HCT116 (cell line): ENCODE data around the gene PLCB4. TPM values are rescaled to one million over a fixed set of nuclear protein-coding genes. Genes with fewer than 3 reads are reported as not detected.

Experiments
- ATAC-seq: fragments of 200-7000 bp; cut with Tn5 transposase; 2 replicates; pipeline ENCODE4 v1.9.1; 2020; ENCODE audit warnings: mild to moderate bottlenecking, moderate library complexity
- BruUV-seq: library from RNA; stranded (reverse); fragments of 400-500 nt; replicated peaks from 2 replicates; lab custom pipeline; 2021; lab: Mats Ljungman, UMichigan
- CTCF ChIA-PET: fragments of 300-600 bp; sonication (Branson Sonifier 250); formaldehyde crosslinking; loops from one replicate; lab custom pipeline; 2021; ENCODE audit warnings: antibody characterized with exemption; lab: Charles Lee
- POLR2A ChIA-PET: fragments of 300-600, 350-600 bp; sonication (Branson Sonifier 250); formaldehyde crosslinking; loops from one replicate; lab custom pipeline; 2021; ENCODE audit warnings: antibody characterized with exemption; lab: Charles Lee
- RAD21 ChIA-PET, 2 experiments: fragments of 300-600 bp; sonication (Branson Sonifier 250); formaldehyde crosslinking; loops; one replicate each; lab custom pipeline; 2023; ENCODE audit warnings: low total read pairs in 2 of 2; ENCODE audit not compliant: uncharacterized antibody in 2 of 2, unreplicated experiment in 2 of 2, low non-redundant PET in 1 of 2; lab: Charles Lee
- DNase-seq: peaks from one replicate; pipeline ENCODE4 v3.0.0-alpha.2; 2010; ENCODE audit warnings: low read depth, low spot score
- H2AFZ ChIP-seq: fragments of 200-600 bp; shearing (Covaris generic), sonication (generic); 2 replicates; pipeline ENCODE4 v1.6.1; 2017; ENCODE audit warnings: low read depth, mixed run types, mixed read lengths, antibody characterized with exemption, low read length; ENCODE audit not compliant: poor library complexity, severe bottlenecking
- H3K27ac ChIP-seq: 2 replicates; pipeline ENCODE4 v1.5.1; 2012; ENCODE audit warnings: low read depth, low read length
- H3K27me3 ChIP-seq: fragments of 200-600 bp; sonication (generic); 2 replicates; pipeline ENCODE4 v1.6.1; 2016; ENCODE audit warnings: mixed run types, low read length, mixed read lengths; ENCODE audit not compliant: insufficient read depth
- H3K36me3 ChIP-seq, 2 experiments: fragments of 200-500 bp in 1 of 2; fragments of 200-600 bp in 1 of 2; sonication (Bioruptor generic) in 1 of 2; sonication (generic) in 1 of 2; 2 replicates each; pipeline versions ENCODE4 v1.5.1 to v1.6.1; 2014 to 2016; ENCODE audit warnings: low read length in 2 of 2, inconsistent platforms in 1 of 2, mixed read lengths in 1 of 2, mixed run types in 1 of 2; ENCODE audit not compliant: insufficient read depth in 2 of 2, control insufficient read depth in 1 of 2
- H3K4me1 ChIP-seq, 2 experiments: fragments of 200-600 bp in 1 of 2; sonication (generic) in 1 of 2; 2 replicates each; pipeline versions ENCODE4 v1.5.1 to v1.6.1; 2012 to 2017; ENCODE audit warnings: low read length in 2 of 2, inconsistent platforms in 1 of 2, mild to moderate bottlenecking in 1 of 2, mixed read lengths in 1 of 2, mixed run types in 1 of 2, moderate library complexity in 1 of 2; ENCODE audit not compliant: insufficient read depth in 2 of 2, control insufficient read depth in 1 of 2
- H3K4me2 ChIP-seq: fragments of 200-600 bp; sonication (generic); 2 replicates; pipeline ENCODE4 v1.6.1; 2017; ENCODE audit warnings: mixed run types, low read length, mixed read lengths
- H3K4me3 ChIP-seq, 2 experiments: fragments of 200-600 bp in 1 of 2; sonication (generic) in 1 of 2; replicated peaks in 1 of 2; 2 replicates each; pipeline ENCODE4 v1.5.1; 2011 to 2016; ENCODE audit warnings: low read length in 2 of 2, control low read depth in 1 of 2, low read depth in 1 of 2, mild to moderate bottlenecking in 1 of 2, mixed read lengths in 1 of 2, mixed run types in 1 of 2
- H3K79me2 ChIP-seq: fragments of 200-600 bp; sonication (generic); 2 replicates; pipeline ENCODE4 v1.6.1; 2017; ENCODE audit warnings: mild to moderate bottlenecking, mixed run types, low read length, moderate library complexity, mixed read lengths; ENCODE audit not compliant: insufficient read depth
- H3K9ac ChIP-seq: fragments of 200-600 bp; sonication (generic); 2 replicates; pipeline ENCODE4 v1.6.1; 2016; ENCODE audit warnings: low read length, mixed read lengths
- H3K9me2 ChIP-seq: fragments of 200-600 bp; sonication (generic), shearing (Covaris generic); 2 replicates; pipeline ENCODE4 v1.6.1; 2017; ENCODE audit warnings: mixed run types, mild to moderate bottlenecking, moderate library complexity; ENCODE audit not compliant: insufficient read depth
- H3K9me3 ChIP-seq, 2 experiments: fragments of 200-500 bp in 1 of 2; fragments of 200-600 bp in 1 of 2; sonication (Bioruptor generic) in 1 of 2; sonication (generic) in 1 of 2; 2 replicates each; pipeline ENCODE4 v1.6.1; 2014 to 2017; ENCODE audit warnings: low read length in 2 of 2, mixed read lengths in 2 of 2, inconsistent platforms in 1 of 2, low read depth in 1 of 2, mild to moderate bottlenecking in 1 of 2, mixed run types in 1 of 2, moderate library complexity in 1 of 2; ENCODE audit not compliant: control insufficient read depth in 1 of 2, insufficient read depth in 1 of 2
- H4K20me1 ChIP-seq: fragments of 200-600 bp; sonication (generic), shearing (Covaris generic); 2 replicates; pipeline ENCODE4 v1.6.1; 2017; ENCODE audit warnings: mixed run types, mild to moderate bottlenecking, moderate library complexity; ENCODE audit not compliant: insufficient read depth
- ATF3 ChIP-seq: IDR thresholded peaks from 2 replicates; pipeline ENCODE4 v1.6.1; 2012
- CBX3 ChIP-seq: IDR thresholded peaks from 2 replicates; pipeline ENCODE4 v1.6.1; 2012; ENCODE audit warnings: low read depth
- CEBPB ChIP-seq: IDR thresholded peaks from 2 replicates; pipeline ENCODE4 v1.6.1; 2012; ENCODE audit warnings: low read depth
- CTCF ChIP-seq, 3 experiments: fragments of 200-600 bp in 1 of 3; sonication (generic) in 1 of 3; IDR thresholded peaks in 2 of 3; conservative IDR thresholded peaks in 1 of 3; 2 replicates each; pipeline ENCODE4 v1.5.1; 2012 to 2017; ENCODE audit warnings: low read depth in 2 of 3, low read length in 2 of 3, antibody characterized with exemption in 1 of 3, borderline replicate concordance in 1 of 3, control low read depth in 1 of 3, mild to moderate bottlenecking in 1 of 3, mixed read lengths in 1 of 3, mixed run types in 1 of 3, moderate library complexity in 1 of 3; ENCODE audit not compliant: insufficient read depth in 1 of 3
- ELF1 ChIP-seq: IDR thresholded peaks from 2 replicates; pipeline ENCODE4 v1.6.1; 2012; ENCODE audit warnings: low read depth, borderline replicate concordance
- EZH2 ChIP-seq: fragments of 200-600 bp; sonication (generic); IDR thresholded peaks from 2 replicates; pipeline ENCODE4 v1.6.1; 2017; ENCODE audit warnings: antibody characterized with exemption, mixed run types
- EZH2phosphoT487 ChIP-seq: fragments of 200-600 bp; IDR thresholded peaks from 2 replicates; pipeline ENCODE4 v1.6.1; 2018; ENCODE audit warnings: antibody characterized with exemption, borderline replicate concordance
- JUND ChIP-seq: IDR thresholded peaks from 2 replicates; pipeline ENCODE4 v1.6.1; 2012
- MAX ChIP-seq: IDR thresholded peaks from 2 replicates; pipeline ENCODE4 v1.6.1; 2012
- POLR2A ChIP-seq: IDR thresholded peaks from 2 replicates; pipeline ENCODE4 v1.7.0; 2011; ENCODE audit warnings: borderline replicate concordance; ENCODE audit not compliant: insufficient read depth, insufficient read length; ENCODE audit errors: extremely low read depth
- RAD21 ChIP-seq: IDR thresholded peaks from 2 replicates; pipeline ENCODE4 v1.6.1; 2012; ENCODE audit warnings: low read depth, mild to moderate bottlenecking
- REST ChIP-seq: IDR thresholded peaks from 2 replicates; pipeline ENCODE4 v1.6.1; 2012; ENCODE audit warnings: low read depth
- SP1 ChIP-seq: IDR thresholded peaks from 2 replicates; pipeline ENCODE4 v1.6.1; 2012; ENCODE audit warnings: low read depth
- SRF ChIP-seq: IDR thresholded peaks from 2 replicates; pipeline ENCODE4 v1.6.1; 2012; ENCODE audit warnings: low read depth
- TCF7L2 ChIP-seq: IDR thresholded peaks from 2 replicates; pipeline ENCODE4 v1.7.0; 2011; ENCODE audit warnings: borderline replicate concordance, inconsistent platforms; ENCODE audit not compliant: insufficient read depth, insufficient read length; ENCODE audit errors: extremely low read depth
- YY1 ChIP-seq: IDR thresholded peaks from 2 replicates; pipeline ENCODE4 v1.6.1; 2011; ENCODE audit warnings: low read length, low read depth, moderate library complexity, mild to moderate bottlenecking; ENCODE audit not compliant: insufficient replicate concordance; ENCODE audit errors: extremely low read depth
- ZBTB33 ChIP-seq: IDR thresholded peaks from 2 replicates; pipeline ENCODE4 v1.6.1; 2011; ENCODE audit warnings: mild to moderate bottlenecking, low read length, moderate library complexity; ENCODE audit not compliant: insufficient replicate concordance; ENCODE audit errors: extremely low read depth
- ZFX ChIP-seq: fragments of 450-650 bp; IDR thresholded peaks from 2 replicates; pipeline ENCODE4 v1.6.1; 2017
- ZNF274 ChIP-seq: fragments of 200-500 bp; sonication (Bioruptor generic); IDR thresholded peaks from 2 replicates; pipeline ENCODE4 v1.6.1; 2014; ENCODE audit warnings: mild to moderate bottlenecking, low read depth, low read length, inconsistent platforms
- intact Hi-C: fragments of 100-400 bp; cut with micrococcal nuclease; formaldehyde crosslinking; loops from 2 replicates; pipeline ENCODE4 v1.10.0; 2022
- total RNA-seq: library from RNA; stranded (reverse); gene quantifications from one replicate; pipeline ENCODE4 v1.2.1, GENCODE V29; 2021; ENCODE audit not compliant: unreplicated experiment

PLCB4 gene
- total RNA-seq, 1 experiment from 2014 or later: 2.5 TPM

GRCh38 chr20:9126527-9126926 lies 57.6 kb downstream of the PLCB4 start:
- Histone ChIP-seq H3K9ac (no peak overlapping the region), H3K4me3 (no peak overlapping the region), H3K36me3 (no peaks in the 10 kb centered on the region), H3K9me3 (no peaks in the 10 kb centered on the region), H3K79me2 (no peaks in the 10 kb centered on the region), H3K9me2 (no peaks in the 10 kb centered on the region), H3K27ac (no peak overlapping the region), H3K4me1 (no peaks in the 10 kb centered on the region), H4K20me1 (no peaks in the 10 kb centered on the region), H2AFZ (no peak overlapping the region), H3K27me3 (no peaks in the 10 kb centered on the region)
- POLR2A ChIA-PET: no interaction called here
- no peak for DNase-seq
- BruUV-seq: no TSS peak
- CTCF ChIA-PET: no interaction called here
- no peak for ATAC-seq
- intact Hi-C loops: no loop called here
- TF ChIP-seq MAX (no peak), ZNF274 (no peak), TCF7L2 (no peak), POLR2A (no peak), JUND (no peak), REST (no peak), EZH2 (no peak), EZH2phosphoT487 (no peak), ELF1 (no peak), ZBTB33 (no peak), CEBPB (no peak), RAD21 (no peak), ZFX (no peak), SRF (no peak), ATF3 (no peak), YY1 (no peak), CTCF (IDR thresholded peaks at IDR 0.05 in 2 of 3, conservative IDR thresholded peaks at IDR 0.05 in 1 of 3; ENCODE audit: borderline replicate concordance in 1 of 3, insufficient read depth in 1 of 3, low read depth in 2 of 3, low read length in 2 of 3) (no peak), CBX3 (no peak), SP1 (no peak)
- TF ChIP-seq, all 23 proteins: peak for 0
- no peak overlapping the region for H3K4me2 ChIP-seq
- RAD21 ChIA-PET: no interaction called here
